Activated CD4-positive, CD25-positive, alpha-beta regulatory T cell (primary cell): ENCODE measurements around the gene NOC4L.
"Not testable (repeated sequence)": the region's sequence is repeated elsewhere in the genome, so short reads cannot be mapped to it uniquely, and the experiment has no call there.

Experiments used
- DNase-seq, 4 experiments: peaks; one replicate each; lab custom pipeline; 2025; lab: John Stamatoyannopoulos, UW

Gene NOC4L

DNA sequence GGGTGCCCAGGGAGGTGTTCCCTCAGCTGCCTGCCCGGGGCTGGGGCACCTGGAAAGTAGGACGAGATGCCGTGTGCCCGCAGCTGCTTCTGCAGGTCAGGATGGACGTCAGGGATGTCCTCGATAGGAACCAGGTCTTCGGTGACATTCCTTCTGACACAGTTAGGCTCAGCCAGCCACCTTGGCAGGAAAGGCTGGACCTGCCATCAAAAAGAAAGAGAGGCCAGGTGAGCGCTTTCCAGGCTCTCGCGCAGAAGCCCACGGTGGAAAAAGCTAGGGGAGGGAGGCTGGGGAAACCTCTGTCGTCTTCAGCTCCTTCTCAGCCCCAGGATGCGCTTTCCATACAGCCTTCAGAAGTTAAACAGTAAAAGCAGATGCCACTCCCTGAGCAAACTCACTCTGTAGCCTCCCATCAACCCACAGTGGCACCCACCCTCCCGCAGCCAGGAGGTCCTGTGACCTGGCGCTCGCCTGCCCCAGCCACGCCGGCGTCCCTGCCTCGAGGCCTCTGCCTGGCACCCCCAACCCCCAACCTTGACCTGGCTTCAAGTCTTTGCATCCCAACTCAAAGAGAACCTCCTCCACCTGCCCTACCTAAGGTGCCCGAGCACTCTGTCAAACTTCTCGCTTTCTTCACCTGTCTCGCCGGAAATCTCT is 1.4 kb upstream of the NOC4L start:
- DNase-seq: no peak

DNA sequence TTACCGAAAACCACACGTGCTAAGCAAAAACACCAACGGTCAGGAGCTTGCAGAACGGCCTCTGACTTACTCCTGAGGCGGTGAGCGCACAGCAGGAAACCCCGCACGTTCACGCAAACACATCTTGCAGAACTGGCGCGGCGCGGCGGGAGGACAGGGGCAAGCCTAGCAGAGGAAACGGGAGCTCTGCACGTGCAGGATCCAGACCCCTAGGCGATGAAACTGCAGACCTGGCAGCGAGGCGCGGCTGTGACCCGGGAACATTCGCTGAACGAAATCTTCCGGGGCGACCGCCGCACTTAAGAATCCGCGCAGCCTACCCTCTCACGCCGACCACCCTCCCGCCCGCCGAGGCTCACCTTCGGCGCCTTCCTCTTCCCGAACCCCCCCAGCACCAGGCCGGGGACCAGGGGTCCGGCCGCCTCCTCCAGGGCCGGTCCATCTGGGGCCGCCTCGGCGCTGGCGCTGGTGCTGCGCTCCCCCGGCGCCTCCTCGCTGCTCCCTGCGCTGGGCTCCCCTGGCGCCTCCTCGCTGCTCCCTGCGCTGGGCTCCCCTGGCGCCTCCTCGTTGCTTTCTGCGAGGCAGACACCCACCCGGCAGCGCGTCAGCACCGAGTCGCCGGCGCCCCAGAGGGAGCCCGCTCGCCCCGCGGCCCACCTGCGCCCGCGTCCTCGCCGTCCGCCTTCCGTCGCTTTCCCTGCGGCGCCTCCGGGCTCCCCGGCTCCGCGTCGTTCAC is 753 bp upstream of the NOC4L start:
- no peak for DNase-seq

GRCh38 chr12:132144810-132145168 is 532 bp downstream of the NOC4L start:
- no peak for DNase-seq

GRCh38 chr12:132145334-132145733 is 1.1 kb downstream of the NOC4L start:
- no peak for DNase-seq

- DNase-seq: no peak
Measured at GRCh38 chr12:132146098-132146497, 1.8 kb downstream of the NOC4L start.

DNA sequence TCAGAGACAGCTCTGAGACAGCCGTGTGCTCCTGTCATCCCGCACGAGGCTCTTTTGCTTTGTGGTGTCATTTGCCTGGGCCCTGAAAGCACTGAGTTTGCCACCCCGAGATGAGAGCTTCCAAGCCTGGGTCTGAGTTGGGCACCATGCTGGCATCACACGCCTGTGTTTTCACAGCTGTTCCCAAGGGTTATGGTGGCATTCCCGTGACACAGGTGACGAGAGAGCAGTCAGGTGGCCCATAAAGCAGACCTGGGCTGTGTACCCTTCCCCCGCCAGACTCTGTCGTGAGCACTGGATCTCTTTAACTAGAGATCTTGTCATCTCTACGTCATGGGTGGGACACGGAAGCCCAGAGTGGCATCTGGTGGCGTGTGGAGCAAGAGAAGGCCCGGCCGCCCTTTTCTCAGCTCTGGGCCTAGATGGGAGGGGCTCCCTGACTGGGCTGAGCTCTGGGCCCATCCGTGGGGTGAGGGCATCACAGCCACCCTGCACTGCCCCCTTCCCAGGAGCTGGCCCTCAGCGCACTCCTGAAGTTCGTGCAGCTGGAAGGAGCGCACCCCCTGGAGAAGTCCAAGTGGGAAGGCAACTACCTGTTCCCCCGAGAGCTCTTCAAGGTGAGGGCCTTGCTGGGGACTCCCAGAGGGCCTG is 2.6 kb downstream of the NOC4L start:
- DNase-seq: no peak

DNA sequence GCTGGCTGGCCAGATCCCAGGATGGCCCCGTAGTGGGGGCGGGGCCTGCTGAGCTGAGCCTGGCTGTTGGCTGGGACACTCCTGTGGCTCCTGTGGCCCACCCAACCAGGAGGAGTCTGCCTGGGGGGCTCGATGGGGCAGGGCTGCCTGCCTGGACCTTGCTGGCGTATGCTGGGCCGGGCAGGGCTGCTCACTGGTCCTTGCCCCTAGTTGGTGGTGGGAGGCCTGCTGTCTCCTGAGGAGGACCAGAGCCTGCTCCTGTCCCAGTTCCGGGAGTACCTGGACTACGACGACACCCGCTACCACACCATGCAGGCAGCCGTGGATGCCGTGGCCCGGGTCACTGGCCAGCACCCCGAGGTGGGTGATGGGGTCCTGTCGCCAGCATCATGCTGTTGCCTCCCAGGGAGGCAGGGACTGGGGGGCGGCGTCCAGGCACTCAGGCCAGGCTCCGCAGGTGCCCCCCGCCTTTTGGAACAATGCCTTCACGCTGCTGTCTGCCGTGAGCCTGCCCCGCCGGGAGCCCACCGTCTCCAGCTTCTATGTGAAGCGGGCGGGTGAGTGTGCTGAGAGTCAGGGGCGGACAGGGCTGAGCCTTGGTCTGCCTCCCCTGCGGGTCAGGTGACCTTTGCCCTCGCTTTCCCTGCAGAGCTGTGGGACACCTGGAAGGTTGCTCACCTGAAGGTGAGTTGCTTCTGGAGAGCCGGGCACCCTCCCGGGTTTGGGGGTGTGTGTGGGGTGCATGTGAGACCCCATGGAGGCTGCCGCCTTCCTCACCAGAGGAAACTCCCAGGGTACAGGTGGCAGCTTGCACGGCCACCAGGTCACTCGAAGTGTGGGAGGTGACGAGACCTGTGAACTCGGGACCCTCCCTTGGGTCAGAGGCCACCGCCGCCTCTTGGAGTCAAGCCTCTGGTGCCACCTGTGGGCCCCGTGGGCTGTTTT is 3.4 kb downstream of the NOC4L start:
- no peak for DNase-seq

- DNase-seq: no peak
Measured at GRCh38 chr12:132148368-132149045, 4.2 kb downstream of the NOC4L start.

DNA sequence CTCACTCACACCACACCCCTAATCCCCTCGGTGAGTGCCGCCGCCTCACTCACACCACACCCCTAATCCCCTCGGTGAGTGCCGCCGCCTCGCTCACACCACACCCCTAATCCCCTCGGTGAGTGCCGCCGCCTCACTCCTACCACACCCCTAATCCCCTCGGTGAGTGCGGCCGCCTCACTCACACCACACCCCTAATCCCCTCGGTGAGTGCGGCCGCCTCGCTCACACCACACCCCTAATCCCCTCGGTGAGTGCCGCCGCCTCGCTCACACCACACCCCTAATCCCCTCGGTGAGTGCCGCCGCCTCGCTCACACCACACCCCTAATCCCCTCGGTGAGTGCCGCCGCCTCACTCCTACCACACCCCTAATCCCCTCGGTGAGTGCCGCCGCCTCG is 5.3 kb downstream of the NOC4L start:
- DNase-seq: not testable (repeated sequence)

- DNase-seq: no peak
Measured at GRCh38 chr12:132150780-132151144, 6.5 kb downstream of the NOC4L start.

DNA sequence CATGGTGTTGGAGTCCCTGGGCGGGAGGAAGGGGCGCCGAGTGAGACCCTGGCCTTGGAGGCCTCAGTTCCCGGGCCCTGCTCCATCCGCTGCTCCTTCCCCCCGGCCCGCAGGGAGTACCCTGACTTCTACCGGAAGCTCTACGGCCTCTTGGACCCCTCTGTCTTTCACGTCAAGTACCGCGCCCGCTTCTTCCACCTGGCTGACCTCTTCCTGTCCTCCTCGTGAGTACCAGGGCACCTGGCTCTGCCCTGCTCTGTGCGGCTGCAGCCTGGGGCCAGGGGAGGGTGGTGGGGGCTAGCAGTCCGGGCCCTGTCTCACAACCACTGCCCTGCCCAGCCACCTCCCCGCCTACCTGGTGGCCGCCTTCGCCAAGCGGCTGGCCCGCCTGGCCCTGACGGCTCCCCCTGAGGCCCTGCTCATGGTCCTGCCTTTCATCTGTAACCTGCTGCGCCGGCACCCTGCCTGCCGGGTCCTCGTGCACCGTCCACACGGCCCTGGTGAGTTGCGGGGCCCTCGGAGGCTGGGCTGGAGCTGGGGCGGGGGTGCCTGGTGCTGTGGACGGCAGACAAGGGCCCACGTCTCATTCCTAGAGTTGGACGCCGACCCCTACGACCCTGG is 7.0 kb downstream of the NOC4L start:
- DNase-seq: no peak

GRCh38 chr12:132151766-132152410 is 7.6 kb downstream of the NOC4L start:
- DNase-seq: no peak

DNA sequence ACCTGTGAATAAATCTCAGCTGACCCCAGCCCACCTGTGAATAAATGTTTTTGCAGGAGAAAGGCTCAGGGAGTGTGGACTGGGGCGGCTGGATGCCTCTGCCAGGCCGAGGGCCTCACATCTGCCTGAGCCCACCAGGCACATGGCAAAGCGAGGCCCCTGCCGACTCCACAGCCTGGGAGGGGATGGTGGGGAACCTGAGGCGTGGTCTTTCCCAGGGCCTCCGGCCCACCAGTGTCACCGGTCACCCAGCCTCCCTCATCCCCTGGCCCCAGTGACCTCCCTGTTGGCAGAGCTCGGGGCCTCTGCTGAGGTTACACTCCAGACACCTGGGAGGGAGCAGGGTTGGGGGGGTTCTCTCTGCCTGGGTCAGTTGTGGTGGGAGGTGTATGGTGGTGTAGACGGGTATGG is 8.2 kb downstream of the NOC4L start:
- no peak for DNase-seq

- DNase-seq: no peak
Measured at GRCh38 chr12:132152953-132153352, 8.7 kb downstream of the NOC4L start.

- peak; percentile 32 to 52 (median 40) for DNase-seq
Measured at GRCh38 chr12:132153501-132154340, 9.5 kb downstream of the NOC4L start.

- no peak for DNase-seq
Measured at GRCh38 chr12:132154341-132154761, 10.1 kb downstream of the NOC4L start.

GRCh38 chr12:132154941-132155770 is 10.9 kb downstream of the NOC4L start:
- DNase-seq: no peak

- no peak for DNase-seq
Measured at GRCh38 chr12:132155771-132156572, 11.7 kb downstream of the NOC4L start.
